GM19372 (cell line): ENCODE data around the gene GNAT2.

Experiments used
- ATAC-seq: cut with Tn5 transposase; IDR thresholded peaks from one replicate; pipeline ENCODE4 v1.9.1; 2021; ENCODE audit warnings: mild to moderate bottlenecking, low read depth, moderate library complexity; ENCODE audit not compliant: unreplicated experiment

GNAT2 gene

DNA sequence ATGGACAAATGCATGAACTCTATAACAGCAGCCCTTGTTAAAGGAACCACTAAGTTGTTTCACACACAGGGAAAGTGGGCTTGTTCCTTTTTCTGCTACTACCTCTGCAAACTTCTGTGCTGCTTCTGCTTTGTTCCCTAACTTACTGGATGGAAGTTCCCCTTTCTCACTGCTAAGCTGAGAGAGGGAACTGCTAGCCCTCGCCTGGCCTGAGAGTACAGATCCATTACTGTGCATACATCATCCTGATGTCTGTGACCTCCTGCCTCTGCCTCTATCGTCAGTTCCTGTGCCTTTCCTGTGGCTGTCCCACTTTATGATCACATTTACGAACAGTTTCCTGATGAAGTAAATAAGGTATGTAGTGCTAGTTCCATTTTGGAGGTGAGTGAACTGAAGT is 3.5 kb downstream of the GNAT2 start:
- no peak for ATAC-seq

DNA sequence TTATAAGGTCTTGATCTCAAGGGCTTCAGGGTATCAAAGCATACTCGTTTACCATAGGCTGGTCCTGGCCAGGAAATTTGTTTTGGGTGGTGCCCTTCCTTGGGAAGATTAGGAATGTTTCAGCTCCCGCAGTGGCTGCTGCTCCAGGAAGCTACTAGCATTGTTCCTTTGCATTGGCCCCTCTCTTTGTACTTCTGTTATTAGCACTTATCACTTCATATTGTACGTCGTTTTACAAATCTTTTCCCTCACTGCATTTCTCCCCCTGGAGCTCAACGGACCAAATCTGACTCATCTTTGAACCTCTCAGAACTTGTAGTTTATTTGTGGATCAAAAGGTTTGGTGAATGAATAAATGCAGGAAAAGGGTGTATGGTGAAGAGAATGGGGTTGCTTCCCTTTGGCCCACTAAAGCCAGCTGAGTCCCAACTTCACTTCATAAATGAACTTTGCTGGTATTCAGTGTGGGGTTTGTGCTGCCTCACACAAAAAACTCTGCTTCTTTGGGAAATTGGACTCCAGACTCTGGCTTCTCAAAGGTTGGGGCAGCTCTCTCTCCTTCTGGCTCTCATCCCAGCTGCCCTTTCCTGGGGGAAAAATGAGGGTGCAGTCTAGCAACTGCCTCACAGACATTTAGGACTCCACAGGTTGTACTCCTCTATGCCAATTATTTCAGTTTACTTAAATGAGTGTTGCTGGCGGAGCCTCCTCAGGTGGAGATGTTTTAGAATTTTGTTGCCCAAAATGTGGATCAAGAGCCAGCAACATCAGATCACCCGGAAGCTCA is 5.9 kb downstream of the GNAT2 start:
- no peak for ATAC-seq

DNA sequence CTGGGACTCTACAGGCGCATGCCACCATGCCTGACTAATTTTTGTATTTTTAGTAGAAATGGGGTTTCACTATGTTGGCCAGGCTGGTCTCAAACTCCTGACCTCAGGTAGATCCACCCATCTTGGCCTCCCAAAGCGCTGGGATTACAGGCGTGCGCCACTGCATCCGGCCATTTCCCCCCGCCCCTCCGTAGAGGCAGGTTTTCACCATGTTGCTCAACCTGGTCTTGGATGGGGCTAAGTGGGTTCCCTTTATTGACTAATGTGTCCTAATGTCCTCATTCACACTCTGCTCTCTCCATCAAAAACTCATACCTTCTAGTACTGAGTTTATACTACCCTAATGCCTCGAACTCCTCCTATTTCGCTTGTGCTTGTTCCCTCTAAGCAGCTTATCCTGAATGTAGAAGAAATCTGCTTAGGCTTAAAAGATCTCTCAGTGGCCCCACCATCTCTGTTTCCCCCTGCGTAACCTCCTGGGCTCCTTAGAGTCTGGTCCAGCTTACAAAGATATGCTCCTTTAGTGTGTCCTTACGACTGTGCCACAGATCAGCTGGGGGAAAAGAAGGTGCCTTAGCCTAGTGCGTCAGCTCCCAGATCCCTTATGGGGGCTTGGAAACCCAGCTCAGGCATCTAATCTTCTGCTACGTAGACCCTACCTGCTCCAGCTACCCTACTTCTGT is 8.0 kb downstream of the GNAT2 start:
- no peak for ATAC-seq

- no peak for ATAC-seq
Measured at GRCh38 chr1:109610609-109611307, 8.7 kb downstream of the GNAT2 start.

- ATAC-seq: no peak
Measured at GRCh38 chr1:109609881-109610280, 9.5 kb downstream of the GNAT2 start.

- no peak for ATAC-seq
Measured at GRCh38 chr1:109605381-109605780, 14.0 kb downstream of the GNAT2 start.

- no peak for ATAC-seq
Measured at GRCh38 chr1:109603229-109603628, 16.2 kb downstream of the GNAT2 start.

DNA sequence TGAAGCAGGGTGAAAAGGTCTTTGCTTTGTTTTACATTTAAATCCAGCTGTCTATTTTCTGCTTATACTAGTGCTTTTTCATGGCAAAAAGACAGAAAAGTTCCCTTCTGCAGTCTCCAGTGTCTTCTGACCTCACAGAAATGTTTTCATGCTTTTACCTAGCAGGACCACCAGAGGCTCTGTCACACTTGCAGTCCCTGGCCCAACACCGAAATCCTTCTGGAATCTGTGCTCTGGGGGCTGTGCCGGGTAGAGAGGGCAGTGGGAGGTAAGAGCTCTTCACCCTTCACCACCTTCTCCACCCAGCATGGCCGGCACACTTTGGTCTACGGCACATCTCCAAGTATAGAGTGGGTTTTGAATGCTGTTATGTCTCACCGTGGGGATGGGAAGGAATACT is 20.8 kb downstream of the GNAT2 start:
- ATAC-seq: no peak

DNA sequence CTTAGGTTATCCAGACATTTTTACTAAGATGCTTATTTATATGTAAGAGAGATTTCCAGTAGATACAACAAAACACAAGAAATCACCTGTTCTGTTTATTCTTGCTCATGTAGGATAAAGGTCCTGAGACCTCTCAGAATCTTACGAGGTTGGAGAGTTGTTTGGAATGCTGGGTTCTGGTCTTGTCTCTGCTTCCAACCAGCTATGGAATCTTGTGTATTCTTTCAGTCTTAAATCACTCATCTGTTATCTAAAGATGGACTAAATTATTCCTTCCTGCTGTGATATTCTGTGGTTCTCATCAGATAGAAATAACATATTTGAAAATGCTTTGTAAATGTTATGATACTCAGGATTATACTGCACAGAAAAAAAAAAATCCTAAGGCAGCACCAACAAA is 21.3 kb downstream of the GNAT2 start:
- ATAC-seq: no peak

DNA sequence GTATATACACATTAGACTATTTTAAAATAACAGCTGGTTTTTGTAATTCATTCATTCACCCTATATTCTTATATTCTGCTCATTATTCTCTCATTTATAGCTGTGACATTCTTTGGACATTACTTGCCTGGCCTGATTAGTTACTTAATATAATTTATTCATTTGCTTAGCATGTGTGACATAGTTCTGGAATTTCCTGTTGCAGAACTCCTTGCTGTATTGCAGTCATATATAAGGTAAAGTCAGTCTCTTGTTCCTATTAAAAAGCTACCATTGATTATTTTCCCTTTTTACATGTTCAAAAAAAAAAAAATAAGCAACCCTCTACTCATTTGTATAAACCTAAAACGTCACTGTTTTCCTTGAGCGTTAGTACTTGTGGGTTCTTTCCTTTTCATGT is 23.9 kb downstream of the GNAT2 start:
- ATAC-seq: no peak

- no peak for ATAC-seq
Measured at GRCh38 chr1:109592916-109593315, 26.5 kb downstream of the GNAT2 start.

GRCh38 chr1:109589679-109590078 is 29.7 kb downstream of the GNAT2 start:
- ATAC-seq: no peak

- no peak for ATAC-seq
Measured at GRCh38 chr1:109589177-109589576, 30.2 kb downstream of the GNAT2 start.

GRCh38 chr1:109586055-109586454 is 33.4 kb downstream of the GNAT2 start:
- no peak for ATAC-seq

DNA sequence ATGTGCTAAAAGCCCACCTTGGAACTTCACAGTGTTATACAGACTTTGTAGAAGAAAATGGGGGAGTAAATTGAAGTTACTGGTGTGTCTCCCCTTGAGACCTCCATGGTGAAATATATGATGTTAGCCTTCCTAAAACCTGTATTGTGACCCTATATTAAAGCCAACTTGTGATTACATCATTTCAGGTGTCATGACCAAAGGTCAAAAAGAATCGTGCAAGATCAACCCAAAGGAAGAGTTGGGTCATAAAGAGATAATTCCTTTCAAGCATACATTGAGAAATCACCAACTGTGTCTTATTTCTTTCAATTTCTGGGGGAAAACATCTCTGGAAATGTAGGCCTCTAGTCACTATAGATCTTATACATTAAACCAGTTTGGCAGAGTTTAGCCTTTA is 34.6 kb downstream of the GNAT2 start:
- no peak for ATAC-seq

GRCh38 chr1:109582021-109582420 is 37.4 kb downstream of the GNAT2 start:
- no peak for ATAC-seq

GRCh38 chr1:109579491-109579890 is 39.9 kb downstream of the GNAT2 start:
- no peak for ATAC-seq

DNA sequence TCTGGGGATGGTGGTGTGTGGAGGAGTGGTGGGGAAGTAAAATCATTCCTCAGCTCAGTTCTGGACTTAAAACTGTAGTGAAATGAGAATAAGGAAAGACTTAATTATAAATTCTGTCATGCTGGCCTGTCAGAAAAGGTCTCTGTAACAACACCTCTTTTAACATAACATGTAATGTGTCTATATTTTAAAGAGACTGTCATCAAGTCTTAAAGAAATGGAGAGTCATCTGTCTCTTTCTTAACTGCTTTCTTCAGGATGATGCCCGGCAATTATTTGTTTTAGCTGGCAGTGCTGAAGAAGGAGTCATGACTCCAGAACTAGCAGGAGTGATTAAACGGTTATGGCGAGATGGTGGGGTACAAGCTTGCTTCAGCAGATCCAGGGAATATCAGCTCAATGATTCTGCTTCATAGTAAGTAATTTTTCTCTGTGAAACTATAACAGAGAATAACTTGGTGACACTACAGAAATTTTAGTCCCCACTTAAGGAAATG is 40.4 kb downstream of the GNAT2 start:
- no peak for ATAC-seq

DNA sequence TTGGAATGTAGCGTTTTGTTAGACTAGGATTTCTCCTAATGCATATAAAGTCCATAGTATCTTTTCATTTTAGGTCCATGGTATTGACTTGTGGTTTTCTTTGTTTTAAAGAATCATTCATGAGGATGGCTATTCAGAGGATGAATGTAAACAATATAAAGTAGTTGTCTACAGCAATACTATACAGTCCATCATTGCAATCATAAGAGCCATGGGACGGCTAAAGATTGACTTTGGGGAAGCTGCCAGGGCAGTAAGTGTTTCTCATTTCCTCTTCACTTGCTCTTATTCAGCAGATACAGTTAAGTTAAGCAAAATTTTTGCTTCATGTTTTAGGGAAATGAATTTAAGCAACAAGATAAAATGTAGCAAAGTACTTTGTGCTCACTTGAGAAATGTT is 45.6 kb downstream of the GNAT2 start:
- ATAC-seq: no peak

GRCh38 chr1:109570414-109570813 is 49.0 kb downstream of the GNAT2 start:
- no peak for ATAC-seq

DNA sequence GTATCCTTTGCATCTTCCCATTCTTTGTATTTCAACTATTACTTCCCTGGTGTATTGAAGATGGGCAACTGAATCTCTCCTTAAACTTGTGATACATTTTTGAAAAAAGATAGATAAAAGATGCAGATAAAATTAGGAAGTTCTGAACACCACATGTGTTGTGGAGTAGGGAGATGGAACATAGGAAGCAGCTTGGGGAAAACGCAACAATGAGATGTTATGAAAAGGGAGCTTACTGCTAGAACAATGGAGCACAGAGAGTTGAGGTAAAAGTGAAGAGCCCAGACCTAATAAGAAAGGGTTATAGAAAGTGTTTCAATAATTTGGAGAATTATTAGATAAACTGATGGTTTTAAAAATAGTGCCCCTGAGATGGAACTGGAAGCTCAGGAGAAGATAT is 50.1 kb downstream of the GNAT2 start:
- no peak for ATAC-seq
